Subcutaneous adipose tissue (tissue), 4 donors: ENCODE measurements around the gene LIX1L. TPM values are rescaled to one million over a fixed set of nuclear protein-coding genes. Genes with fewer than 3 reads are reported as not detected.

Source experiments
- total RNA-seq, 4 donors: library from RNA; depleted of rRNA; stranded (reverse); fragments of >200 nt; gene quantifications; one replicate each; pipeline ENCODE4 v1.1.0, GENCODE V29; 2016
- TF ChIP-seq, protein P1 (sequence below): fragments of 450-650 bp; IDR thresholded peaks from one replicate; pipeline ENCODE4 v1.5.1; 2016; ENCODE audit warnings: low read depth, mild to moderate bottlenecking, control low read depth, antibody characterized with exemption, moderate library complexity

Gene LIX1L
- total RNA-seq, 4 donors from 2014 or later: 21.4 to 26.4 (median 22.5) TPM

DNA sequence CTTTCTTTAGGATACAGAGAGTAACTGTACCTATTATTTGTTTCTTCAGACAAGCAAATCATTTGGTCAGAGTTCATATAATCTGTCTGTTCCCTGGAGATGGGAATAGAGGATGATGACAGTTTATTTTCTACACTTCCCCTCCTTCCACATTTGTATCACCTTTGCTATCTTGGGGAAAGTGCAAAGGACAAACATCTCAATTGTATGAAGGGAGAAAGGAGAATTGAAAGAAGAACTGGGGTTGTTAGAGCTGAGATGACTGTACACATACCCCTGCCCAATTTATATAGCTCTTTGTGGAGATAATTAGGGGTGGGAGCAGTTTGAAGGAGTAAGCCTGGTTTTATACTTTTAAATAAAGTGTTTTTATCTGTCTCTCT is 20.6 kb upstream of the LIX1L start:
- TF ChIP-seq, protein P1, sequence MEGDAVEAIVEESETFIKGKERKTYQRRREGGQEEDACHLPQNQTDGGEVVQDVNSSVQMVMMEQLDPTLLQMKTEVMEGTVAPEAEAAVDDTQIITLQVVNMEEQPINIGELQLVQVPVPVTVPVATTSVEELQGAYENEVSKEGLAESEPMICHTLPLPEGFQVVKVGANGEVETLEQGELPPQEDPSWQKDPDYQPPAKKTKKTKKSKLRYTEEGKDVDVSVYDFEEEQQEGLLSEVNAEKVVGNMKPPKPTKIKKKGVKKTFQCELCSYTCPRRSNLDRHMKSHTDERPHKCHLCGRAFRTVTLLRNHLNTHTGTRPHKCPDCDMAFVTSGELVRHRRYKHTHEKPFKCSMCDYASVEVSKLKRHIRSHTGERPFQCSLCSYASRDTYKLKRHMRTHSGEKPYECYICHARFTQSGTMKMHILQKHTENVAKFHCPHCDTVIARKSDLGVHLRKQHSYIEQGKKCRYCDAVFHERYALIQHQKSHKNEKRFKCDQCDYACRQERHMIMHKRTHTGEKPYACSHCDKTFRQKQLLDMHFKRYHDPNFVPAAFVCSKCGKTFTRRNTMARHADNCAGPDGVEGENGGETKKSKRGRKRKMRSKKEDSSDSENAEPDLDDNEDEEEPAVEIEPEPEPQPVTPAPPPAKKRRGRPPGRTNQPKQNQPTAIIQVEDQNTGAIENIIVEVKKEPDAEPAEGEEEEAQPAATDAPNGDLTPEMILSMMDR: no peak

DNA sequence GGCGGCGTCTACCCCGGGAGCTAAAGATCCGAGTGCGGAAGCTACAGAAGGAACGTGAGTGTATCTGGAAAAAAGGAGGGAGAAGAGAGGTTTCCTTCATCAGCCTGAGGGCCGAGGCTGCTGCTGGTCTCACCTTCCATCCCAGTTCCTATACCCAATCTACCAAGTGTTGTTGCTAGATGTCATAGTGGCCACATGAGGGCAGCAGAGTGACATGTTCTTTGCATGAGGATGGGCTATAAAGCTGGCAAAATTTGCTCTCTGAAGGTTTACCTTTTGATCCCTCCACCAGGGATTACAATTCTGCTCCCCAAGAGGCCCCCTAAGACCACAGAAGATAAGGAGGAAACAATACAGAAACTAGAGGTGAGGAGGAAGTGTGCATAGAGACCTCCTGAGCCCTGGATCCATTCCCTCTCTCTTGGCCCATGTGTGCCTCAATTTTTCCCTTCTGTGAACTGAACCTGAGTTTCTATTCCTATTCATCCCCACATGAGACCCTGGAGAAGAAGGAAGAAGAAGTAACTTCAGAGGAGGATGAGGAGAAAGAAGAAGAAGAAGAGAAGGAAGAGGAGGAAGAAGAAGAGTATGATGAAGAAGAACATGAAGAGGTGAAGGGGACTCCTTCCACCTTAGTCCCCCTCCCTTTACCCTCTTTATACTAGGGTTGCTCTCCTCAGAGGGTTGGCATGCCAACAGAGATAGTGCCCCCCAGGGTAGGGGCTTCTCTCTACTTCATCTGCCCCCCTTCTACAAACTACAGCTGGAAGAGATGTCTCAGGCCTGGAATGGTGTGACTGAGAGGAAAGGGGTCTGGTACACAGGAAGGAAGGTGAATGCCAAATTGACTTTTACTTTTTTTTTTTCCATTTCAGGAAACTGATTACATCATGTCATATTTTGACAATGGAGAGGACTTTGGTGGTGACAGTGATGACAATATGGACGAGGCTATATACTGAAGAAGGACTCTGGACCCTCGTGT is 20.0 kb upstream of the LIX1L start:
- TF ChIP-seq, protein P1: no peak

GRCh38 chr1:145977016-145977415 is 19.2 kb upstream of the LIX1L start:
- TF ChIP-seq, protein P1: no peak

GRCh38 chr1:145975216-145975615 is 17.4 kb upstream of the LIX1L start:
- TF ChIP-seq, protein P1: no peak

- TF ChIP-seq, protein P1: no peak
Observed at GRCh38 chr1:145974721-145975120, 16.9 kb upstream of the LIX1L start.

GRCh38 chr1:145972580-145972979 is 14.8 kb upstream of the LIX1L start:
- TF ChIP-seq, protein P1: no peak

DNA sequence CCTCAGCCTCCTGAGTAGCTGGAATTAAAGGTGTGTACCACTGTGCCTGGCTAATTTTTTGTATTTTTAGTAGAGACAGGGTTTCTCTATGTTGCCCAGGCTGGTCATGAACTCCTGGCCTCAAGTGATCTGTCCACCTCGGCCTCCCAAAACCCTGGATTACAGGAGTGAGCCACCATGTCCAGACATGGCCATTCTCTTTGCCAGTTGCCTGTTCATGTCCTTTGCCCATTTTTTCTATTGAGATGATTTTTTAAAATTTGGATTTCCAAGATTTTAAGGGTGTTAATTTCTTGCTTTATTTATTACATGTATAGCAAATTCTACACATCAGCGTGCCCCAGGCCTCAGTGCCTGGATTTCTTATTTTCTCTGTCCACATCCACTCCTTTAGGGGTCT is 9.5 kb upstream of the LIX1L start:
- TF ChIP-seq, protein P1: no peak
